Omental fat pad (tissue), 4 donors: ENCODE results near the gene CNTNAP2. TPM values are rescaled to one million over a fixed set of nuclear protein-coding genes. Genes with fewer than 3 reads are reported as not detected.

ENCODE experiments used
- ATAC-seq: fragments of 150-250 bp; one replicate; pipeline ENCODE4 v1.9.1; 2016; ENCODE audit warnings: mild to moderate bottlenecking, moderate library complexity; ENCODE audit not compliant: low FRiP score
- DNase-seq: peaks from one replicate; pipeline ENCODE4 v3.0.0-alpha.2; 2019; ENCODE audit warnings: low spot score
- total RNA-seq, 4 donors: library from RNA; depleted of rRNA; stranded (reverse); fragments of >200 nt; gene quantifications; one replicate each; pipeline ENCODE4 v1.1.0, GENCODE V29; 2016
- TF ChIP-seq, protein P1 (sequence below), 3 donors: fragments of 450-650 bp; IDR thresholded peaks; one replicate each; pipeline ENCODE4 v1.5.1; 2016 to 2017; ENCODE audit warnings: antibody characterized with exemption in 3 of 3, mild to moderate bottlenecking in 3 of 3, moderate library complexity in 2 of 3

Gene CNTNAP2
- total RNA-seq, 4 donors from 2014 or later, result 0.38 to 1.5 (median 1.1) TPM; not detected in 1

DNA sequence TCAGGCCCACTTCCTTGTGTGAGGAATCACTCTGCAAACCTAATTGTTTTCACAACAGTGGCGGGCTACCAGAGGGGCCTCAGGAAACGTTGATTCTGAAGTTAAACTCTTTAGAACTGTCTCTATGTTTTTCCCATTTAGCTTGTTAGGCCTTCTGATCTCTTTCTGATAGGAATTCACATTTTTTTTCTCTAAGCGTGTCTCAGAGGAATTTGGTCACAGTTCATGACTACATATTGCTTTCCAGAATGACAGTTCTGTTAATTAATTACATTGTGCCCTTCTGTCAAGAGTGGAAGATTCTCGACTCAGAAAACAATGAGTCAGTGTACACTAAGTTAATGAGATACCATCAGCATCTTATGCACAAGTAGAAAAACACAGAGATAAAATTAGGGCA, 2004.8 kb downstream of the CNTNAP2 start:
- TF ChIP-seq, protein P1, sequence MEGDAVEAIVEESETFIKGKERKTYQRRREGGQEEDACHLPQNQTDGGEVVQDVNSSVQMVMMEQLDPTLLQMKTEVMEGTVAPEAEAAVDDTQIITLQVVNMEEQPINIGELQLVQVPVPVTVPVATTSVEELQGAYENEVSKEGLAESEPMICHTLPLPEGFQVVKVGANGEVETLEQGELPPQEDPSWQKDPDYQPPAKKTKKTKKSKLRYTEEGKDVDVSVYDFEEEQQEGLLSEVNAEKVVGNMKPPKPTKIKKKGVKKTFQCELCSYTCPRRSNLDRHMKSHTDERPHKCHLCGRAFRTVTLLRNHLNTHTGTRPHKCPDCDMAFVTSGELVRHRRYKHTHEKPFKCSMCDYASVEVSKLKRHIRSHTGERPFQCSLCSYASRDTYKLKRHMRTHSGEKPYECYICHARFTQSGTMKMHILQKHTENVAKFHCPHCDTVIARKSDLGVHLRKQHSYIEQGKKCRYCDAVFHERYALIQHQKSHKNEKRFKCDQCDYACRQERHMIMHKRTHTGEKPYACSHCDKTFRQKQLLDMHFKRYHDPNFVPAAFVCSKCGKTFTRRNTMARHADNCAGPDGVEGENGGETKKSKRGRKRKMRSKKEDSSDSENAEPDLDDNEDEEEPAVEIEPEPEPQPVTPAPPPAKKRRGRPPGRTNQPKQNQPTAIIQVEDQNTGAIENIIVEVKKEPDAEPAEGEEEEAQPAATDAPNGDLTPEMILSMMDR (IDR thresholded peaks at IDR 0.05), result no peak
- DNase-seq (no peak), ATAC-seq (no peak)

DNA sequence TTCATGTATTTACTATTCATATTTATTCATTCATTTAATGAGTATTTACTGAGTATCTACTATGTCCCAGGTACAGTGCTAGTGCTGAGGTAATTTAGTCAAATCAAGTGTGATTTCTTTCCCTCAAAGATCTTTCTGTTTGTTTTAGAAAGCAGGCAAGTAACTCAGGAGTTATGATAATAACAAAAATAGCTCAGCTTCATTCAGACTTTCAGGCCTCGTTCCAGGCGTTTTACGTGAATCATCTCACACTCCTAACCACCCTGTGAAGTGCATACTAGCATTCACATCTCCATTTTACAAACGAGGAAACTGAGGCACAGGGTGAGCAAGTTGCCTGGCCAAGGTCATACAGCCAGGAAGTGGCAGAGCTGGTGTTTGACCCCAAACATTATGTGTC, 2005.2 kb downstream of the CNTNAP2 start:
- DNase-seq (no peak), ATAC-seq (no peak)
- TF ChIP-seq, protein P1 (IDR thresholded peaks at IDR 0.05), result no peak

DNA sequence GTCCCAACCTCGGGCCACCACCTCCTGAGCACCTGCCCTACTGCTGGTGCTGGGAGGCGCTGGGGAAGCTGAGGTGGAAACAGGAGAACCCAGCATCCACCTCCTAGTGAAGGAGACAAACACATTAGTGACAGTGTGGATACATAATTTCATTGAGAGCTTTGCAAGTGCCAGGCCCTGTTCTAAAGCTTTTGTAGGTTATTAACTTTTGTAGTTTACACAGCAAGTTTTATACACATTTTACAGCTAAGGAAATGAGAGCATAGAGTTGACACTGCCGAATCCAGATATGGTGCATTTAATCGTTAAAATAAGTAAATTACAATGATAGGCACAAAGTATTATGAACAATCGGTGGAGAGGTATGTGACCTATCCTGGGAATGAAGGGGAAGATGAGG, 2007.9 kb downstream of the CNTNAP2 start:
- TF ChIP-seq, protein P1 (IDR thresholded peaks at IDR 0.05), result no peak
- DNase-seq (no peak), ATAC-seq (no peak)

DNA sequence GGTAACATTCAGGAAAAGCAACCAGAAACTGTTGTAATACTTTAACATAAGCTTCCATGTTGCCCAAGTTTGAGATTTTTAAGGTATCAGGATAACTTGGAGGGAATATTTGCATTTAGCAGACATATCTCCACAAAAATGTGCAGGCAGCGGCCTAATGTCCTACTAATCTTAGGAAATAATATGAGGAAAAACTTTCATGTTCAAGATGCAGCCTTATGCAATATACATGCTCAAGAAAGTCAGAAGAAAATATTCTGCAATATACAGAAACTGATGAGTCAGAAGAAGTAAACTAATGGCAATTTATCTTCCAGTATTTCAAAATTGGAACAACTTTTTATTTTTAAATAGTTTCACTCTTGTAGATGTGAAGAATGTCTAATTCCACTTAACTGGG, 2010.8 kb downstream of the CNTNAP2 start:
- peak; percentile 81 for ATAC-seq
- DNase-seq, result no peak
- TF ChIP-seq, protein P1 (IDR thresholded peaks at IDR 0.05), result no peak

DNA sequence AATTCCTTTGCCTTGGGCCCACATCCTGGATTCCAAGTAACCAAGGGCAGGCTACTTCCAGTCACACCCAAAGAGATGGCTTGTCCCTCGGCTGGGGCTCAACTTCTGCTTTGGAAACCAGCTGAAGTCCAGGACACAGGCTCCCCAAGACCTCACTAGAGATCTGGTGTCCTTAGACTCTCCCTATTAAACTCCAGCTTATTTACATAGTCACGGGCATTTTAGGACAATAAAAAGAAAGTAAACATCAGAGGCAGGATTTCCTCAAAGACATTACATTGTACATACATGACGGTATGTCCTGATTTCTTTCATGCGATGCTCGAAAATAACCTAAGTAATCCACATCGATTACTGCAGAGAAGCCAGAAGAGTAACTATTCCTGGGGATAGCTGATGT, 2012.4 kb downstream of the CNTNAP2 start:
- TF ChIP-seq, protein P1 (IDR thresholded peaks at IDR 0.05), result no peak
- ATAC-seq (no peak), DNase-seq (no peak)

DNA sequence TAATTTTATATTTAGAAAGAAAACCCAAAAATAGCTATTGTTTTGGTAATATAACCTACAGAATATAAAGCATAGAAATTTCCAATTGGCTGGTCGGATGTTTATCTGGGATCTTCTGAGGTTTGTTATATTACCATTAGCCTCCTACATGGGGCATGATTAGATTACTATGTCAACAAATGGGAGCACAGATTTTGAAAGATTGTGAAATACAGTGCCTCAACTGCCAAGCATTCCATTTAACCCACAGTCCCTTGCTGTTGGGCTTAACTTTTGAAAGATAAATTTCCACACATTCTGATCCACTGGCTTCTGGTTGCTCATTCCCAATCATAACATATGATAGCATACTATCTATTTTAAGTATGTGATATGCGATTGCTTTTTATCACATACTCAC, 2018.5 kb downstream of the CNTNAP2 start:
- TF ChIP-seq, protein P1 (IDR thresholded peaks at IDR 0.05), result no peak
- DNase-seq (no peak), ATAC-seq (peak; percentile 54)

DNA sequence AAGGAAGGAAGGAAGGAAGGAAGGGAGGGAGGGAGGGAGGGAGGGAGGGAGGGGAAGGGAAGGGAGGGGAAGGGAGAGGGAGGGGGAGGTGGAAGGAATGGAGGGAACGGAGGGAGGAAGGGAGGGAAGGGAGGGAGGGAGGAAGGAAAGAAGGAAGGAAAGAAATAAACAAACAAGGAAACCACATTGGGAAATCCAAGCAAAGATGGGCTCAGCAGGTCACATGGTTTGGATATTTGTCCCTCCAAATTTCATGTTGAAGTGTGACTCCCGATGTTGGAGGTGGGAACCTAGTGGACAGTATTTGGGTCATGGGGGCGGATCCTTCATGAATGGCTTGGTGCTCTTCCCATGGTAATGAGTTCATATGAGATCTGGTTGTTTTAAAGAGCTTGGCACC, 2019.4 kb downstream of the CNTNAP2 start:
- TF ChIP-seq, protein P1 (IDR thresholded peaks at IDR 0.05), result no peak
- no peak for ATAC-seq
- DNase-seq, result no peak
